ENCODE data around the gene CPED1.
"Not testable (repeated sequence)": the region's sequence is repeated elsewhere in the genome, so short reads cannot be mapped to it uniquely, and the experiment has no call there.

The CPED1 gene

GRCh38 chr7:121043314-121044234, 55.1 kb downstream of the CPED1 start:
- no peak for DNase-seq

GRCh38 chr7:121045090-121045489, 56.6 kb downstream of the CPED1 start:
- DNase-seq, result no peak

GRCh38 chr7:121046009-121046408, 57.5 kb downstream of the CPED1 start:
- no peak for DNase-seq

DNA sequence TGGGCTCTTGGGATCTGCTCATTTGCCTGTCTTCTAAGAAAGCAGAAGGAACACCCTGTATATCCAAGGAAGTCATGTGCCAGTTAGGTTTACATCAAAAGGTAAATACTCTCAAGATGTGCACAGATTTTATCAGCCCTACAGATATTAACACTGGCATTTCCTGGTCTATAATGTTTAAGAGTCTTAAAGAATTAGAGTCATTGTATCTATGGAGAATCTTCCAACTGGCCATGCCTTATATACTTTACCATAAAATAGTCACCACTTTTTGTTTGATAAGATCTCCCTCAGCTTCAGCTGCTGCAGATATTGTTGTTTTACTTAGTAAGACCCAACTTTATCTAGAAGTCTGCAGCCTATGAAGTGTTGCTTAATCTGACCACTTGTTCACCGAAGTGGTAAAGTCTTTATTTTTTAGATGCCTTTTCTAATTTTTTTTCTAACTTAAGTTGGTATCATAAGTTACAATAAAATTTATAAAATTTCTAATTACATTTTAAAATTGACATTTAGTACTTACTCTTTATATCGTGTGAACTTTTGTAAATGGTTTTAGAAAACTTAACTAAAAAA, 58.5 kb downstream of the CPED1 start:
- DNase-seq, result no peak

DNA sequence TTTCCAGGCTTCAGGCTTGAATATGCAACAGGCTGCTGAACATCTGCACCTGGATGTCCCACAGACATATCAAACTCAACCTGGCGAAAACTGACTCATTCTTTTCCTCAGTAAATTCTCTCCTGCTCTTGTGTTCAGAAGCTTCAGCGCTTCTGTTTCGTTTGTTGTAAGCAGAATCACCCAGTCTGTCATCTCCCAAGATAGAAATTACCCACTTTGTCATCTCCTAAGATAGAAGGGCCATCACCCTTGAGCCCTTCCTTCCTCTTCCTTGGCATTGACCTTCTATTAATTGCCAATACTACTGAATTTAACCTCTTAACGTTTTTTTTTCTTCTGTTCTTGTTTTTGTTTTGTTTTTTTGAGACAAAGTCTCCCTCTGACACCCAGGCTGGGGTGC, 59.7 kb downstream of the CPED1 start:
- no peak for DNase-seq

GRCh38 chr7:121049028-121049791, 60.7 kb downstream of the CPED1 start:
- no peak for DNase-seq

DNA sequence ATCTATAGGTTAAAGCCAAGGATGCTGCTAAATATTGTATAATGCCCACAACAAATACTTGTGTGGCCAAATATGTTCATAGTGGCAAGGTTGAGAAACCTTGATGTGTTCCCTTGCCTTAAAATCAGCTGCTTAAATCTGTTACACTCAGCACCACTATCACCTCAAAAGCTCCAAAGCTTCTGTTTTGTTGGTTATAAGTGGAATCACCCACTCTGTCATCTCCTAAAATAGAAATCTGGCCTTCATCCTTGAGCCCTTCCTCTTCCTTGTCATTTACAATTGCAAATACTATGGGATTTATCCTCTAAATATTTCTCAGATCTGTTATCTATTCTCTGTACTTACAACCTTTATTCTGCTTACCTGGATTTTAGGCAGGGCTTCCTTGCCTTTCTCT, 61.4 kb downstream of the CPED1 start:
- DNase-seq, result no peak

DNA sequence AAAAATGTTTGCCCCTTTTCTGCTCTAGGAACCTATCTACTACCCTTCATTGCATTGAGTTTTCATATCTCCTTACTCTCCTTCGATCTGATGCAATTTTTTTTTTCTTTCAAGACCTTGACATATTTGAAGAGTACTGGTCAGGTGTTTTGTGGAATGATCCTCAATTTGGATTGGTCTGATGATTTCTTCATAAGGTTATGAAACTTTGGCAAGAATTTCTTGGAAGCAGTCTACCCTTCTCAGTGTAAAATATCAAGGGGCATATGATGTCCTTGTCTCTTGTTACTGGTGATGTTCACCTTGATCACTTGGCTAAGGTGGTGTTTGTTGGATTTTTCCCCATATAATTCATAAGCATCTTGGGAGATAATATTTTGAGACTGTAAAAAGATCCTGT, 64.7 kb downstream of the CPED1 start:
- no peak for DNase-seq

- no peak for DNase-seq
Measured at GRCh38 chr7:121054925-121055324, 66.4 kb downstream of the CPED1 start.

DNA sequence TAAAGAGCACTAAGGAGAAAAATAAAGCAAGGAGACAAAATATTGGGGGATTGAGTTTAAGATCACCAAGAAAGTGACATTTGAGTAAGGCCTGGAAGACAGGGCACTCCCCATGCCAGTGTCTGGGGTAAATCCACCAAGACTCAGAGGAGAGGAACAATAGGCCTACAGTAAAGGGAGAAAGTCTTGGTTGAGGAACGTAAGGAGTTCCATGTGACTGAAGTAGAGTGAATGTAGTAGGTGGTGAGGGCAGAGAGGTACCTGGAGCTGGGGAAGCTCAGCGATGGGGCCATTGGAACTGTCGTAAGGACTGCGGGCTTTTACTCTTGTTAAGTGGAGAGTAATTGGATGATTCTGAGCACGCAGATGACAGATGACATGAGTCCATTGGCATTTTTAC, 69.4 kb downstream of the CPED1 start:
- no peak for DNase-seq

DNA sequence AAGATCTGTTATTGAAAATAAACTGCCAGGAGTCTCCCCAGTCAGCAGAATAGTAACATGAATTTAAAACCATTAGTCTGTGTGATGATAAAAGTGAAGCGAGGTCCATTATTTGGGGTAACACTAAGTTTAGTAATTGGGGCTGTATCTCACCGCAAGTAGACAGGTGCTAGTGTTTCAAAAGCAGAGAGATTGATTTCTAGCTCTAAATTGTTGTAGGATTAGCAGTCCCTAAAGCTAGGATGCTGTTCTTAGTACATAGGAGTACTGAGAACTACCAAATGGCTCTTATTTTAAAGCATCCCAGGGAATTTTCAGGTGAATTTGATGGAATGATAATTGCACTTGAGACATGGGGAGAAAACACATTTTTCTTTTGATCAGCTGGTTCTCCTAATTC, 70.5 kb downstream of the CPED1 start:
- no peak for DNase-seq

GRCh38 chr7:121059979-121060509, 71.5 kb downstream of the CPED1 start:
- not testable (repeated sequence) for DNase-seq

- no peak for DNase-seq
Measured at GRCh38 chr7:121061677-121062582, 73.4 kb downstream of the CPED1 start.

DNA sequence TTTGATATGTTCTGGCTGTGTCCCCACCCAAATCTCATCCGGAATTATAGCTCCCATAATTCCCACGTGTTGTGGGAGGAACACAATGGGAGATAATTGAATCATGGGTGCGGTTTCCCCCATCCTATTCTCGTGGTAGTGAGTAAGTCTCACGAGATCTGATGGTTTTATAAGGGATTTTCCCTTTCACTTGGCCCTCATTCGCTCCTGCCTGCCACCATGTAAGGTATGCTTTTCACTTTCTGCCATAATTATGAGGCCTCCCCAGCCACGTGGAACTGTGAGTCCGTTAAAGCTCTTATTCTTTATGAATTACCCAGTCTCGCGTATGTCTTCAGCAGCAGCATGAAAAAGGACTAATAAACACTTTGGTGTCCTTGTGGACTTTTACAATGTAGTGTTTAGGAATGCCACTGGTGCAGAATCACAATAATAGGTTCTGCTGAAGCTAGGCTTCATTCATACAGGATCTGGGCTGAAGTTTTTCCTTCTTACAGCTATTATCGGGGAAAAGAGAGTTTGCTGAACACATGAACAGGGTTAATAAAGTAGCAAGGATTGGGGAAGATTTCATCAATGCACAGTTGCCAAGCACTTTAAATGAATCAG, 74.3 kb downstream of the CPED1 start:
- DNase-seq, result no peak

DNA sequence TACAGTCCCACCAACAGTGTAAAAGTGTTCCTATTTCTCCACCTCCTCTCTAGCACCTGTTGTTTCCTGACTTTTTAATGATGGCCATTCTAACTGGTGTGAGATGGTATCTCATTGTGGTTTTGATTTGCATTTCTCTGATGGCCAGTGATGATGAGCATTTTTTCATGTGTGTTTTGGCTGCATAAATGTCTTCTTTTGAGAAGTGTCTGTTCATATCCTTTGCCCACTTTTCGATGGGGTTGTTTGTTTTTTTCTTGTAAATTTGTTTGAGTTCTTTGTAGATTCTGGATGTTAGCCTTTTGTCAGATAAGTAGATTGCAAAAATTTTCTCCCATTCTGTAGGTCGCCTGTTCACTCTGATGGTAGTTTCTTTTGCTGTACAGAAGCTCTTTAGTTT, 79.2 kb downstream of the CPED1 start:
- not testable (repeated sequence) for DNase-seq

- no peak for DNase-seq
Measured at GRCh38 chr7:121069346-121070100, 81.0 kb downstream of the CPED1 start.

GRCh38 chr7:121071132-121071531, 82.6 kb downstream of the CPED1 start:
- no peak for DNase-seq

DNA sequence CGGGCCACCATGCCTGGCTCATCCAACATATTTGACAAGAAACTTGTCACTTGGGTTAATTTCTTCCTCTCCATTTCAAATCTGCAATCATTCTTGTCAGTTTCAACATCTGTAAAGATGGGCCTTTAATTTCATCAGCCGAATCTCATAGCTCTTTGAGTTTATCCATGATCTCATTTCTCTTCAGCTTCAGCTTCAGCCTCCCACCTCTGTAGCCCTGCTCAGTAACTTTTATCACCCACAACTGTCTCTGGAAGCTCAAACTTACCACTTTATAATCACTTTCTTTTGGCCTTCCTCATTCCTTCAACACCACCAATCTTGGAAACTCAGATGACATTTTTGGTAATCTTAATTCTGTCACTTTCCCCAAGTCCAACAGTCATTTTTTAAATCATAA, 83.2 kb downstream of the CPED1 start:
- no peak for DNase-seq

GRCh38 chr7:121072826-121073225, 84.3 kb downstream of the CPED1 start:
- no peak for DNase-seq

DNA sequence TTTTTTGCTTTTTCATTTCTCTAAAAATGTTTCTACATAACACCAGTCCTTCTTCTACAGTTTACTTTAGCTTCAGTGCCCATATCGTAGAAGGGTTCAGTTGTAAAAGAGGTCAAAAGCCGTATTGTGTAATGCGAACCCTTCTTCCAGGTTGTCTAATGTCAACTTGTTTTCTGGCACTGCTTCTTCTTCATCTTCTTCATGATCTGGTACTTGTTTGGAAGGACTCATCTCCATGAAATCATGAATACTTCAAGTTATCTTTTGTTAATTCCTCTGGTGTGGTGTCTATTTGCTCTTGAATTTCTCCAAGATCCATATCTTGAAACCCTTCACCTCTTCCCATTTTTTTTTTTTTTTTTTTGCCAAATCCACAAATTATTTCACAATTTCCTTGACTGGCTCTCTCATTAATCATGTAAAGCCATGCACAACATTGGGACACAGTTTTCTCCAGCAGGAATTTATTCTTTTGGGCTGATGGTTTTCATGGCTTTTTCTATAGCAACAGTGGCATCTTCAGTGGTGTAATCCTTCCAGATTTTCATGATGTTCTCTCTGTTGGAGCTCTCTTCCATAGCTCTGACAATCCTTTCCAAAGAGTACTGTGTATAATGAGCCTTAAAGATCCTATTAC, 85.1 kb downstream of the CPED1 start:
- no peak for DNase-seq

- not testable (repeated sequence) for DNase-seq
Measured at GRCh38 chr7:121075424-121075841, 86.9 kb downstream of the CPED1 start.
